HG03139 (cell line): ENCODE data around the gene CTNNA3.
"Not testable (repeated sequence)": the region's sequence is repeated elsewhere in the genome, so short reads cannot be mapped to it uniquely, and the experiment has no call there.

Source experiments
- ATAC-seq: cut with Tn5 transposase; IDR thresholded peaks from one replicate; pipeline ENCODE4 v1.9.1; 2021; ENCODE audit not compliant: unreplicated experiment

Gene CTNNA3

GRCh38 chr10:66337211-66337610 lies 1358.8 kb downstream of the CTNNA3 start:
- ATAC-seq, result no peak

GRCh38 chr10:66336791-66337190 lies 1359.2 kb downstream of the CTNNA3 start:
- ATAC-seq, result no peak

DNA sequence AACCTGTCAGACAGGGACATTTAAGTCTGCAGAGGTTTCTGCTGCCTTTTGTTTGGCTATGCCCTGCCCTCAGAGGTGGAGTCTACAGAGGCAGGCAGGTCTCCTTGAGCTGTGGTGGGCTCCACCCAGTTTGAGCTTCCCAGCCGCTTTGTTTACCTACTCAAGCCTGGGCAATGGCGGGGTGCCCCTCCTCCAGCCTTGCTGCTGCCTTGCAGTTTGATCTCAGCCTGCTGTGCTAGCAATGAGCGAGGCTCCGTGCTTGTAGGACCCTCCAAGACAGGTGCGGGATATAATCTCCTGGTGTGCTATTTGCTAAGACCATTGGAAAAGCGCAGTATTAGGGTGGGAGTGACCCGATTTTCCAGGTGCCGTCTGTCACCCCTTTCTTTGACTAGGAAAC lies 1360.2 kb downstream of the CTNNA3 start:
- not testable (repeated sequence) for ATAC-seq

- ATAC-seq, result no peak
These were observed 1366.8 kb downstream of the CTNNA3 start for GRCh38 chr10:66329147-66329546.

- ATAC-seq, result no peak
These were observed 1369.1 kb downstream of the CTNNA3 start for GRCh38 chr10:66326876-66327275.

GRCh38 chr10:66322777-66323176 lies 1373.2 kb downstream of the CTNNA3 start:
- ATAC-seq, result no peak

DNA sequence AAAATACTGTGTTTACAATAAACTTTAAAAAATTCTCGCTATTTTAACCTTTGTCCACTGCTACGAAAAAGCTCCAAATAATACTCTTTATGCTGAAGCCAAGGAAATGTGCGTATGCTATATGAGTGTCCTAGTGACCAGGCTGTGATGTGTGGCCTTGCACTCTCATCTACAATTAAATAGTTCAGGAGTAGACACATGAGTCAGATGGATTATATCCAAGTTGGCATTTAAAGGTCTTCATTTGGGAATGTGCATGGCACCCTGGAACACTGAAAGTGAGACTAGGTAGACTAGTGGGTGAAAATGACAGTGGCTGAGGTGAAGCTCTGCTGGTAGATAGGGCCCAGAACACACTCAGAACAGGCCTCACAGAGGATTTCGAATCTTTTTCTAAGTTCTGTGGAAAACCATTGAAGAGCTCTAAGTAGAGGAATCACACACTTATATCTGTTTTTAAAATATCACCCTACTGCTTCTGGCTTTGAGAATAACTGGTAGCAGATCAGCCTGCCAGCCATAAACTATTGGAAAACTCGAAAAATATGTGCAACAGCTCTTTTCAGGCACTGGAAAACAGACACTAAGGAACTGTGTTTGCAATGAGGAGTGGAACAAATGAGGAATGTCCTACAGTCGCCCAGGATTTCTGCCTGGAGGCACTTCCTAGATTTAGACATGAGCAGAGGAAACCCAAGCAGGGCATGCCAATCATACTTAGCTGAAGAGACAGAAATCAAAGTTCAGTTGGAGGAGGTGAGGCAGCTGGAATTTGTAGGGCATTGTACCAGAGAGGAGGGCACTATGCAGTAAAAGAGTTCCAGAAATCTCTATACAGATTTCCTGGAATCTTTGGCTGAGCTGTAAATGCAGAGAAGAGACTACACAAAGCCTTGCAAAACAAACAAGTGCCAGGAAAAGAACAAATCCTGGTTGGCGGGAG lies 1374.0 kb downstream of the CTNNA3 start:
- ATAC-seq, result no peak

DNA sequence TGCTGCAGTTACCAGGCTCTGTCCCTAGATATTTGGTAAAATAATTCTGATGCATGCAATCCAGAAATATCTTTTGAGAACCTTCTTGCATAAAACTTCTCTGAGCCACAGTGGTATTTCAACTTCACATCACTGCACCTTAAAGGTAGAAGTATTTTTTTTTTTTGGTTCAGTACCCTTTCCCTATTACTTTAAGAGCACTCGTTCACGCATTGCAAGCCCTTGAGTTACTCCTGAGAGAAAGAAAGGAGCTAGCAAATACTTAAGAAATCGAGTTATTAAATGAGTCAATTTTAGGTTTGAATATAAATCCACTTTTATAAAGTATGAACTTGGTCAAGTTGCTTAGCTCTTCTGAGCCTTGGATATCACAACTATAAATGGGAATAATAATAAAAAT lies 1377.2 kb downstream of the CTNNA3 start:
- no peak for ATAC-seq

GRCh38 chr10:66307826-66308225 lies 1388.2 kb downstream of the CTNNA3 start:
- no peak for ATAC-seq

DNA sequence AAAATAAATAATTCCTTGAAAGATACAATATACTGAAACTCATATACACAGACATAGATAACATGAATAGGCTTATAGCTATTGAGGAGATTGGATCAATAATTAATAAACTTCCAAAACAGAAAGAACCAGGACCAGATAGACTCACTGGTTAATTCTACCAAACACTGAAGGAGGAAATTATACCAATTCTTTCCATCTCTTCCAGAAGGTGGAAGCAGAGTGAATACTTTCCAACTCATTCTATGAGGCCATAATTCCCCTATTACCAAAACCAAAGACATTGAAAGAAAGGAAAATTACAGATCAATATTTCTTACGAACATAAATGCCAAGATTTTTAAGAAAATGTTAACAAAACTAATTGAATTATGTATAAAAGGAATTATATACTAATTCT lies 1394.9 kb downstream of the CTNNA3 start:
- no peak for ATAC-seq

- no peak for ATAC-seq
These were observed 1400.4 kb downstream of the CTNNA3 start for GRCh38 chr10:66295602-66296001.

DNA sequence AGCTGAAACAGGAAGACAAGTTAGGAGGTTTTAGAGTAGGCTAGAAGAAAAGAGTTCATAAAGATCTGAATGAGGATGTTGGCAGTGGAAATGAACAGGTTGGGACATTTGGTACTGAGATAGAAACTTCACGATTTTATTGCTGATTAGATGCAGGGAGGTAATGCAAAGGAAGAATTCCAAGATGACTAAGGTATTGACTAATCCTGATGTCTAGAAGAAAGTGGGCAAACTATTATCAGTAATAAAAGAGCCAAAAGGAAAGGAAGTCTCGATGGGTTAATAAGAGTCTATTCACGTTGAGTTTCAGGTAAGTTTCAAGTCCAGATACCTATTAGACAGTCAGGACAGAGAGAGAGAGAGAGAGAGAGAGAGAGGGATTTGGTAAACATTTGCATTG lies 1401.5 kb downstream of the CTNNA3 start:
- ATAC-seq, result no peak

- ATAC-seq, result no peak
These were observed 1403.1 kb downstream of the CTNNA3 start for GRCh38 chr10:66292922-66293321.

GRCh38 chr10:66292456-66292855 lies 1403.5 kb downstream of the CTNNA3 start:
- ATAC-seq, result no peak

- no peak for ATAC-seq
These were observed 1404.9 kb downstream of the CTNNA3 start for GRCh38 chr10:66291133-66291532.

DNA sequence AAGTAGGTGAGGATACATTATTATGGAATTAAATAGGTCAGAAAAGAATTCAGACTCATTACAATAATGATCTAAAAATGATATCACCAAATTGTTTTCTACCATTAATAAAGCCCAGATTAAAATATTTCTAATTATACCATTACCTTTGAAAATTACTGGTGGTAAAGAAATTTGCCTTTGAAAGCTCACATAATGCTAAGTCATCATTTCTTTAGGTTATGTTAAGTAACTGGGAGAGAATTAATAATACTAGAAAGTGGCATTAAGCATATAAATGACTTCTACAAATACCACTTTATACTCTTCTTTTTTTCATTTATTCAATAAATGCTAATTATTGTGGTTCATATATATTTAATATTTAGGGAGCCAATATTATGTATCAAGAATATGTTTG lies 1411.4 kb downstream of the CTNNA3 start:
- no peak for ATAC-seq

GRCh38 chr10:66283874-66284464 lies 1412.0 kb downstream of the CTNNA3 start:
- no peak for ATAC-seq

- no peak for ATAC-seq
These were observed 1412.9 kb downstream of the CTNNA3 start for GRCh38 chr10:66283064-66283463.

GRCh38 chr10:66281327-66281726 lies 1414.7 kb downstream of the CTNNA3 start:
- no peak for ATAC-seq

DNA sequence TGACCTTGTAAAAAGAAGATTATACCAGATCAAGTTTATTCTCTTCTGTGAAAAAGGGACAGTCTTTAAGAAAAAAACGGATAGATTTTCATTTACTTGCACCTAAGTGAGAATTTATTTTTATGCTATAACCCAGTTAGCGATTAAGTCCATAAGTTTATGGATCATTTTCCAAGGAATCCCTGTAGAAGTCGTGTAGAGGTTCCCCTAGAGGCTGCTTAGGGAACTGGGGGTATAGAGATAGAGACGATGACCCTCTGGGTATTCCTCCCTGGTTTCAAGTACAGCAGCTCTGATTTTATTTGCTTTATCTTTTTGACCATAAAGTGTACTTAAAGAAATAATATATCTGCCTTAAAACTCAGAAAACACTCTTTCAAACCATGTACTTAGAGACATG lies 1418.5 kb downstream of the CTNNA3 start:
- no peak for ATAC-seq

DNA sequence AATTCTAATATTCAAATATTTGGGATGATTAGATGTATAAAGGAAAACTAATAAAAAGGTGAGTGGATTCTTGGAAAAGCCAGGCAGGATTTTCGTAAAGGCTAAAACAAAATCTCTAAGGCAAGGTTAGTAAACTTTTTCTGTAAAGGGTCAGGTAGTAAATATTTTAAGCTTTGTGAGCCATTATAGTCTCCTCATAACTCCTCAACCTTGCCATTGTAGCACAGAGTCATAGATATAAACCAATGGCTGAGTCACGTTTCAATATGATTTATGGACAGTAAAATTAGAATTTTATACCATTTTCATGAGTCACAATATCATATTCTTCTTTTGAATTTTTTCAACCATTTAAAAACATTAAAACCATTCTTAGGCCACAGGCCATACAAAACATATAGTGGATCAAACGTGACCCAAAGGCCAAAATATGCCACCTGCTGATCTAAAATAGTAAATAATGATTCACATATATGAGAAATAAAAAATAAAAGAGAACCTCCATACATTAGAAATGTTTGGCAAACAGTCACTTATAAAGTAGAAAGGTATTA lies 1422.0 kb downstream of the CTNNA3 start:
- no peak for ATAC-seq

- ATAC-seq, result no peak
These were observed 1430.6 kb downstream of the CTNNA3 start for GRCh38 chr10:66265398-66265797.
